HG02798 (cell line): Measurements from ENCODE around the gene LRIG3.
"Not testable (repeated sequence)": the region's sequence is repeated elsewhere in the genome, so short reads cannot be mapped to it uniquely, and the experiment has no call there.

Experiments
- ATAC-seq: cut with Tn5 transposase; IDR thresholded peaks from one replicate; pipeline ENCODE4 v1.9.1; 2021; ENCODE audit warnings: mild to moderate bottlenecking; ENCODE audit not compliant: unreplicated experiment, poor library complexity

The LRIG3 gene, protein sequence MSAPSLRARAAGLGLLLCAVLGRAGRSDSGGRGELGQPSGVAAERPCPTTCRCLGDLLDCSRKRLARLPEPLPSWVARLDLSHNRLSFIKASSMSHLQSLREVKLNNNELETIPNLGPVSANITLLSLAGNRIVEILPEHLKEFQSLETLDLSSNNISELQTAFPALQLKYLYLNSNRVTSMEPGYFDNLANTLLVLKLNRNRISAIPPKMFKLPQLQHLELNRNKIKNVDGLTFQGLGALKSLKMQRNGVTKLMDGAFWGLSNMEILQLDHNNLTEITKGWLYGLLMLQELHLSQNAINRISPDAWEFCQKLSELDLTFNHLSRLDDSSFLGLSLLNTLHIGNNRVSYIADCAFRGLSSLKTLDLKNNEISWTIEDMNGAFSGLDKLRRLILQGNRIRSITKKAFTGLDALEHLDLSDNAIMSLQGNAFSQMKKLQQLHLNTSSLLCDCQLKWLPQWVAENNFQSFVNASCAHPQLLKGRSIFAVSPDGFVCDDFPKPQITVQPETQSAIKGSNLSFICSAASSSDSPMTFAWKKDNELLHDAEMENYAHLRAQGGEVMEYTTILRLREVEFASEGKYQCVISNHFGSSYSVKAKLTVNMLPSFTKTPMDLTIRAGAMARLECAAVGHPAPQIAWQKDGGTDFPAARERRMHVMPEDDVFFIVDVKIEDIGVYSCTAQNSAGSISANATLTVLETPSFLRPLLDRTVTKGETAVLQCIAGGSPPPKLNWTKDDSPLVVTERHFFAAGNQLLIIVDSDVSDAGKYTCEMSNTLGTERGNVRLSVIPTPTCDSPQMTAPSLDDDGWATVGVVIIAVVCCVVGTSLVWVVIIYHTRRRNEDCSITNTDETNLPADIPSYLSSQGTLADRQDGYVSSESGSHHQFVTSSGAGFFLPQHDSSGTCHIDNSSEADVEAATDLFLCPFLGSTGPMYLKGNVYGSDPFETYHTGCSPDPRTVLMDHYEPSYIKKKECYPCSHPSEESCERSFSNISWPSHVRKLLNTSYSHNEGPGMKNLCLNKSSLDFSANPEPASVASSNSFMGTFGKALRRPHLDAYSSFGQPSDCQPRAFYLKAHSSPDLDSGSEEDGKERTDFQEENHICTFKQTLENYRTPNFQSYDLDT

GRCh38 chr12:58920102-58920960 lies at the start of gene LRIG3:
TSS of gene LRIG3 (minus strand) at chr12:58920504. CDS start at chr12:58920235, 269 bp downstream.
- peak; percentile 94 for ATAC-seq

DNA sequence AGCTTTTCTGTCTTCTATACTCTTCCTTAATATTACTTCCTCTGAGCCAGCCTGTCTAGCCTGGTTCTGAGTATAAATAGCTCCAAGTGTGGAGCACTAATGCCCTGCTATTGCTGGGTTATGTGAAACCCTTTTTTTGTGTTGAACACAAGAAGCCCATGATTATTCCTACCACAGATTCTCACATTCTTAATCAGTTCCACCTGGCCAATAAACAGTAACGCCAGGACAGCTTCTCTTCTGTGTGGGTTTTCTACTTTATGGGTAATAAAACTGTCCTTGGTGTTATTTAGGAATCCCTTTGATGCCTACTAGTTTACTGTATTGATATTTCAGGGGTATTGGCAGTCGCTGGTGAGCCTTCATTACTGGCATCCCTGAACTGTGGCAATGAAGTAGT lies 48.9 kb upstream of the LRIG3 start:
- ATAC-seq = no peak

DNA sequence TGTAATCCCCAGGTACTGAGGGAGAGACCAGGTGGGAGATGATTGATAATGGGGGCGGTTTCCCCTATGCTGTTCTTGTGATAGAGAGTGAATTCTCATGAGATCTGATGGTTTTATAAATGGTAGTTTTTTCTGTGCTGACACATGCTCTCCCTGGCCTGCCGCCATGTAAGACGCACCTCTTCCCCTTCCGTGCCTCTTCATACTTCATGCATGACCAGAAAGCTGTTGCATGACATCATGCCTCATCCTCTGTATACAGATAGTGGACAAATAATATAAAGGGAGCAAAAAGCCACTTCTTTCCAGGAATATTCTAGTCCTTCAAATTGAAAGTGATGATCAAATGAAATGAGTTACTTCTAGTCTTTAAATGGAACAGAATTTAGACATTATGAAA lies 47.3 kb upstream of the LRIG3 start:
- ATAC-seq = no peak

GRCh38 chr12:58966939-58967338 lies 46.6 kb upstream of the LRIG3 start:
- no peak for ATAC-seq

- ATAC-seq = no peak
Observed at GRCh38 chr12:58965568-58965967, 45.3 kb upstream of the LRIG3 start.

GRCh38 chr12:58963844-58964243 lies 43.5 kb upstream of the LRIG3 start:
- ATAC-seq = no peak

DNA sequence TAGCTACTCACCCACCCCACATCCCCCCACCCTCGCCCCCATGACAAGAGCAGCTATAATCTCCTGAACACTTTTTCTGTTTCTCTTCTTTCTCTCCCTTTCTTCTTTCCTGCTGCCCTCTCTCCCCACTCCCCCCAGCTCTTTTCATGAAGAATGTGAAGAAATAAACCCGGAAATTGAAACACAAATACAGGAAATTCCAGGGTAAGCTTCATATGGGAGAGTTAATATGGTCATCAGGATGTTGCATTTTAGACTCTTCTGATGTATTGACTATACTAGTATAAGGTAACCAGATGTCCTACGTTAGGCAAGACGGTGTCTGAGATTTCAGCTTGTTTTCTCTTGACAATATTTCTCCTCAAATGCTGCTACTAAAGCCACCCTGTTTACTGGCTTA lies 41.6 kb upstream of the LRIG3 start:
- ATAC-seq = no peak

DNA sequence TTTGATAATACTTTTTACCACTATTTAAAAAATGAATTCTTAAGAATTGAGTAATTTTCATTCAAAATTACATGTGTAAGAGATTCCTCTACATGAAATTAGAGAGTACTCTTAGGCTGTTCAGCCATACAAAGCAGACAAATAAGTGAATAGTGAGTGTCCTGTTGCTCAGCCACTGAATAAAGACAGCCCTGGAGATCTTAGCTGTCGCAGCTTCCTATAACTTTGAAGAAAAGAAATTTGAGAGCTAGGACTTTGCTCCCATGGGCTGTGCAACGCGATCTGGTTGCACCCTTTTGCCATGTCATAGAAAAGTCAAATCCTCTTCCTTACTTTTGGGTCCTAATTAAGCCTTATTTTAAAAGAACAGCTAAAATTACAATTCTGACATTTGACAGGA lies 40.9 kb upstream of the LRIG3 start:
- no peak for ATAC-seq

DNA sequence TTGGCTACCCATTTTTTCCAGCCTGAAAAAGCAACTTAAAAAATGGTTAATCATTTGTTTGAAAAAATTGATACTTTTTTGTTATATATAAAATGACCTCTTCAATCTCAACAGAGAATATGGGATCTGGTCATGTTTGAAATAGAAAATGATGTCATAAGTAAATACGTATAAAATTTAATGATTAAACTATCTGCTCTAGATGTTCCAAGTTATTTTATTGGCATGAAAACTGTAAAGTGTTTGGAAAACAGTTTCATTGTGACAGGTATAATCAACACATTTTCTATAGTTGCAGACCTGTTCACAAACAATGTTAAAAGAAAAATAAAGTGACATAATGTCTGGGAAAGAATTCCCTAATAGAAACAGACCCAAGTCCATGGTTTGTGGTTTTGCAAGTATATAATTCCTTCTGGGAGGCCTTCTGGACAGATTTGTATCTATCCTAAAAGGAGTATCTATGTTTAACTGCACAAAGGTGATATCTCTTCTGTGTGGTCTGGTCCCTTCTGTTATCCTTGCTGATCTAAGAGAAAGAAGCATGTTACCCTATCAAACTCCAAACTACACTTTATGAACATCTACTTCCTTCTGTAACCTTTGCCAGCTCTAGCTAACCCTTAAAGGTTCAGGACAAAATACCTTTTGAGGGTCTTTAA lies 39.5 kb upstream of the LRIG3 start:
- no peak for ATAC-seq

GRCh38 chr12:58957298-58957697 lies 37.0 kb upstream of the LRIG3 start:
- ATAC-seq = no peak

GRCh38 chr12:58955849-58956248 lies 35.5 kb upstream of the LRIG3 start:
- ATAC-seq = no peak

- ATAC-seq = no peak
Observed at GRCh38 chr12:58954002-58954401, 33.7 kb upstream of the LRIG3 start.

DNA sequence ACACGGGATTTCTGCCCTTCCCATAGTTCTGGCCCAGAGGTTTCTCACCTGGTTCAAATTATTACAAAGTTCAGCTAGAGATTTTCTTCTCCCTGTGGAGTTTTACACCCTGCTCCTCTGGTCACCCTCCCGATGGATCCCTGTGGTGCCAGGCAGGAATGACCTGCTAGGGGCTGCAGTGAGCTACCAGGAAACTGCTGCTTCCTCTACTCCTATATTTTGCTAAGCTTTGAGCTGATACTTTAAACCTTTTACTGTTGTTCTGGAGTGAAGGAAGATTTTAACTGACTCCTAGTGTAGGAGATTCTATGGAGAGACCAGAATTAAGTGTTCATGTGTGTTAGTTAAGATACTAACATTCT lies 30.4 kb upstream of the LRIG3 start:
- no peak for ATAC-seq

DNA sequence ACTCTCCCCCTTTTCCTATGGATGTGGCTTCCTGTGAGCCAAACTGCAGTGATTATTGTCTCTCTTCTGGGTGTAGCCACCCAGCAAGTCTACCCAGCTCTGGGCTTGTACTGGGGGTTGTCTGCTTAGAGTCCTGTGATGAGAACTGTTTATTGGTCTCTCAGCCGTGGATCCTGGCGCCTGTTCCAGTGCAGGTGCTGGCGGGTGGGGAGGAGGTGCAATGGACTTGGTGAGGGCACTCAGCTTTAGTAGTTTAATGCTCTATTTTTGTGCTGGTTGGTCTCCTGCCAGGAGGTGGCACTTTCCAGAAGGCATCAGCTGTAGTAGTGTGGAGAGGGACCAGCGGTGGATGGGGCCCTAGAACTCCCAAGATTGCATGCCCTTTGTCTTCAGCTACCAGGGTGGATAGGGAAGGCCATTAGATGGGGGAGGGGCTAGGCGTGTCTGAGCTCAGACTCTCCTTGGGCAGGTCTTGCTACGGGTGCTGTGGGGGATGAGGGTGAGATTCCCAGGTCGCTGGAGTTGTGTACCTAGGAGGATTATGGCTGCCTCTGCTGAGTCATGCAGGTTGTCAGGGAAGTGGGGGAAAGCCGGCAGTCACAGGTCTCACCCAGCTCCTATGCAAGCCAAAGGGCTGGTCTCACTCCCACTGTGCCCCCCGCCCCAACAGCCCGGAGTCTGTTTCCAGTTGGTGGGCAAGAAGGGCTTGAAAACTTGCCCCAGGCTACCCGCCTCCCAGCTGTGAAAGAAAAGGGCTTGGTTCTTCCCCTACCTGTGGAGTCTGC lies 29.8 kb upstream of the LRIG3 start:
- ATAC-seq = not testable (repeated sequence)

- no peak for ATAC-seq
Observed at GRCh38 chr12:58943079-58943478, 22.8 kb upstream of the LRIG3 start.

GRCh38 chr12:58942345-58942744 lies 22.0 kb upstream of the LRIG3 start:
- no peak for ATAC-seq

- ATAC-seq = no peak
Observed at GRCh38 chr12:58939399-58940100, 19.2 kb upstream of the LRIG3 start.

GRCh38 chr12:58938440-58938839 lies 18.1 kb upstream of the LRIG3 start:
- ATAC-seq = no peak
